Karpas-422 (cell line): Measurements from ENCODE around the gene DPYD. TPM values are rescaled to one million over a fixed set of nuclear protein-coding genes. Genes with fewer than 3 reads are reported as not detected.
A peak's percentile ranks its signal among the peaks of the same experiment; 100 is the strongest.

Experiments
- DNase-seq: peaks from one replicate; pipeline ENCODE4 v3.0.0-alpha.2; 2015
- H2AFZ ChIP-seq: fragments of 200-600 bp; sonication (generic); 2 replicates; pipeline ENCODE4 v1.6.1; 2014; ENCODE audit warnings: antibody characterized with exemption, low read length, mixed read lengths
- H3K27ac ChIP-seq: fragments of 200-600 bp; sonication (generic); 2 replicates; pipeline ENCODE4 v1.5.1; 2014; ENCODE audit warnings: mild to moderate bottlenecking, low read length, moderate library complexity
- H3K27me3 ChIP-seq: fragments of 200-600 bp; sonication (generic); 2 replicates; pipeline ENCODE4 v1.6.1; 2014; ENCODE audit warnings: low read length, mixed read lengths
- H3K36me3 ChIP-seq: fragments of 200-600 bp; sonication (generic); 2 replicates; pipeline ENCODE4 v1.6.1; 2014; ENCODE audit warnings: low read length, mixed read lengths; ENCODE audit not compliant: insufficient read depth
- H3K4me1 ChIP-seq: fragments of 200-600 bp; sonication (generic); 2 replicates; pipeline ENCODE4 v1.6.1; 2014; ENCODE audit warnings: mild to moderate bottlenecking, low read length, mixed read lengths
- H3K4me2 ChIP-seq: fragments of 200-600 bp; sonication (generic); 2 replicates; pipeline ENCODE4 v1.6.1; 2014; ENCODE audit warnings: low read length, low read depth, mild to moderate bottlenecking; ENCODE audit not compliant: poor library complexity, severe bottlenecking
- H3K4me3 ChIP-seq: fragments of 200-600 bp; sonication (generic); 2 replicates; pipeline ENCODE4 v1.5.1; 2014; ENCODE audit warnings: mild to moderate bottlenecking, antibody characterized with exemption, low read length, mixed read lengths
- H3K79me2 ChIP-seq: fragments of 200-600 bp; sonication (generic); 2 replicates; pipeline ENCODE4 v1.6.1; 2014; ENCODE audit warnings: mild to moderate bottlenecking, low read length, mixed read lengths
- H3K9ac ChIP-seq: fragments of 200-600 bp; sonication (generic); 2 replicates; pipeline ENCODE4 v1.6.0; 2014; ENCODE audit warnings: low read length
- H3K9me2 ChIP-seq: fragments of 200-600 bp; sonication (generic), shearing (Covaris generic); replicated peaks from 2 replicates; pipeline ENCODE4 v1.6.0; 2014; ENCODE audit warnings: mild to moderate bottlenecking, low read length, moderate library complexity; ENCODE audit not compliant: insufficient read depth
- H3K9me3 ChIP-seq: fragments of 300-700, 200-600 bp; sonication (generic); 2 replicates; pipeline ENCODE4 v1.6.1; 2014; ENCODE audit warnings: low read length, mixed read lengths
- H4K20me1 ChIP-seq: fragments of 200-600 bp; sonication (generic); 2 replicates; pipeline ENCODE4 v1.6.1; 2014; ENCODE audit warnings: mild to moderate bottlenecking, antibody characterized with exemption, low read length, low read depth; ENCODE audit not compliant: insufficient read depth
- total RNA-seq: library from RNA; depleted of rRNA; stranded (reverse); fragments of >200 nt; shearing (Covaris generic); gene quantifications from 2 replicates; pipeline ENCODE4 v1.2.3, GENCODE V29; 2014; ENCODE audit warnings: low replicate concordance

Gene DPYD
- total RNA-seq, 1 experiment from 2014 or later, result 59.4 TPM

- no peaks in the 10 kb centered on the region for H4K20me1 ChIP-seq
Measured at GRCh38 chr1:97883823-97884222, 37.0 kb downstream of the DPYD start.

GRCh38 chr1:97877307-97877706 is 43.5 kb downstream of the DPYD start:
- Histone ChIP-seq H3K4me3 (no peak overlapping the region), H3K79me2 (peaks cover 57% of the 10 kb centered on the region), H3K9me2 (no peaks in the 10 kb centered on the region), H3K36me3 (peaks cover 13% of the 10 kb centered on the region), H3K4me1 (peaks cover 6% of the 10 kb centered on the region; the same call in 1 of the 2 replicates), H2AFZ (no peak overlapping the region), H3K4me2 (no peak overlapping the region), H4K20me1 (no peaks in the 10 kb centered on the region), H3K9ac (no peak overlapping the region), H3K27ac (no peak overlapping the region), H3K27me3 (no peaks in the 10 kb centered on the region), H3K9me3 (no peaks in the 10 kb centered on the region)
- DNase-seq, result no peak

More at GRCh38 chr1:97883823-97884222, 37.0 kb downstream of the DPYD start:
- H3K27me3 ChIP-seq, result no peaks in the 10 kb centered on the region
- no peaks in the 10 kb centered on the region for H3K9me2 ChIP-seq
- H2AFZ ChIP-seq, result no peak overlapping the region
- H3K79me2 ChIP-seq, result peaks cover 79% of the 10 kb centered on the region
- no peaks in the 10 kb centered on the region for H3K9me3 ChIP-seq
- H3K4me1 ChIP-seq, result peaks cover 18% of the 10 kb centered on the region
- no peak overlapping the region for H3K4me3 ChIP-seq
- H3K9ac ChIP-seq, result no peak overlapping the region
- H3K4me2 ChIP-seq, result no peak overlapping the region
- DNase-seq, result no peak
- H3K36me3 ChIP-seq, result peaks cover 17% of the 10 kb centered on the region
- H3K27ac ChIP-seq, result no peak overlapping the region

- H4K20me1 ChIP-seq, result no peaks in the 10 kb centered on the region
Measured at GRCh38 chr1:97875996-97876395, 44.8 kb downstream of the DPYD start.

GRCh38 chr1:97870589-97870988 is 50.2 kb downstream of the DPYD start:
- peaks cover 27% of the 10 kb centered on the region for H3K4me1 ChIP-seq
- H3K79me2 ChIP-seq, result peaks cover 67% of the 10 kb centered on the region
- no peak overlapping the region for H3K27ac ChIP-seq
- H3K9me3 ChIP-seq, result no peaks in the 10 kb centered on the region; the same call in 1 of the 2 replicates
- DNase-seq, result peak; percentile 63
- H4K20me1 ChIP-seq, result no peaks in the 10 kb centered on the region
- H3K9me2 ChIP-seq, result no peaks in the 10 kb centered on the region
- H3K36me3 ChIP-seq, result peaks cover 6% of the 10 kb centered on the region; the same call in 1 of the 2 replicates
- H3K4me2 ChIP-seq, result peak overlapping the region; percentile 22
- no peaks in the 10 kb centered on the region for H3K27me3 ChIP-seq
- no peak overlapping the region for H3K9ac ChIP-seq
- no peak overlapping the region for H3K4me3 ChIP-seq
- no peak overlapping the region for H2AFZ ChIP-seq

More at GRCh38 chr1:97875996-97876395, 44.8 kb downstream of the DPYD start:
- no peak overlapping the region for H2AFZ ChIP-seq
- no peaks in the 10 kb centered on the region for H3K27me3 ChIP-seq
- DNase-seq, result no peak
- H3K36me3 ChIP-seq, result peaks cover 11% of the 10 kb centered on the region; the same call in 1 of the 2 replicates
- H3K79me2 ChIP-seq, result peaks cover 56% of the 10 kb centered on the region
- H3K9me3 ChIP-seq, result no peaks in the 10 kb centered on the region
- H3K27ac ChIP-seq, result no peak overlapping the region
- H3K4me3 ChIP-seq, result no peak overlapping the region
- H3K4me2 ChIP-seq, result no peak overlapping the region
- H3K9ac ChIP-seq, result no peak overlapping the region
- no peaks in the 10 kb centered on the region for H3K9me2 ChIP-seq
- H3K4me1 ChIP-seq, result peaks cover 18% of the 10 kb centered on the region

GRCh38 chr1:97869441-97869840 is 51.4 kb downstream of the DPYD start:
- Histone ChIP-seq H3K27ac (no peak overlapping the region), H3K79me2 (peaks cover 69% of the 10 kb centered on the region), H3K27me3 (no peaks in the 10 kb centered on the region), H3K9me2 (no peaks in the 10 kb centered on the region), H2AFZ (no peak overlapping the region), H3K9ac (no peak overlapping the region), H3K4me3 (no peak overlapping the region), H4K20me1 (no peaks in the 10 kb centered on the region), H3K4me1 (peaks cover 36% of the 10 kb centered on the region), H3K9me3 (no peaks in the 10 kb centered on the region; the same call in 1 of the 2 replicates), H3K4me2 (no peak overlapping the region), H3K36me3 (peaks cover 6% of the 10 kb centered on the region; the same call in 1 of the 2 replicates)
- no peak for DNase-seq

- Histone ChIP-seq H3K27ac (no peak overlapping the region), H2AFZ (no peak overlapping the region), H4K20me1 (no peaks in the 10 kb centered on the region), H3K4me2 (no peak overlapping the region), H3K9ac (no peak overlapping the region), H3K36me3 (peaks cover under 1% of the 10 kb centered on the region; the same call in 1 of the 2 replicates), H3K4me3 (no peak overlapping the region), H3K4me1 (peaks cover 32% of the 10 kb centered on the region), H3K9me2 (no peaks in the 10 kb centered on the region), H3K9me3 (no peaks in the 10 kb centered on the region; the same call in 1 of the 2 replicates), H3K27me3 (no peaks in the 10 kb centered on the region), H3K79me2 (peaks cover 77% of the 10 kb centered on the region)
- no peak for DNase-seq
Measured at GRCh38 chr1:97867127-97867526, 53.7 kb downstream of the DPYD start.

GRCh38 chr1:97864615-97865014 is 56.2 kb downstream of the DPYD start:
- no peak overlapping the region for H3K9ac ChIP-seq
- DNase-seq, result no peak
- H3K4me3 ChIP-seq, result no peak overlapping the region
- no peak overlapping the region for H2AFZ ChIP-seq
- H3K9me3 ChIP-seq, result no peaks in the 10 kb centered on the region; the same call in 1 of the 2 replicates
- no peaks in the 10 kb centered on the region for H3K9me2 ChIP-seq
- H3K4me2 ChIP-seq, result no peak overlapping the region
- H4K20me1 ChIP-seq, result no peaks in the 10 kb centered on the region
- H3K36me3 ChIP-seq, result no peaks in the 10 kb centered on the region
- H3K4me1 ChIP-seq, result peaks cover 9% of the 10 kb centered on the region
- H3K79me2 ChIP-seq, result peaks cover 85% of the 10 kb centered on the region
- no peak overlapping the region for H3K27ac ChIP-seq
- no peaks in the 10 kb centered on the region for H3K27me3 ChIP-seq

GRCh38 chr1:97853221-97853620 is 67.6 kb downstream of the DPYD start:
- Histone ChIP-seq H3K9me2 (no peaks in the 10 kb centered on the region), H3K4me3 (no peak overlapping the region), H2AFZ (no peak overlapping the region), H4K20me1 (no peaks in the 10 kb centered on the region), H3K9ac (no peak overlapping the region), H3K36me3 (no peaks in the 10 kb centered on the region; the same call in 1 of the 2 replicates), H3K9me3 (no peaks in the 10 kb centered on the region), H3K4me1 (peaks cover 77% of the 10 kb centered on the region), H3K27me3 (no peaks in the 10 kb centered on the region), H3K4me2 (peak overlapping the region; percentile 80), H3K27ac (peak overlapping the region; percentile 90), H3K79me2 (peaks cover 40% of the 10 kb centered on the region)
- no peak for DNase-seq
